A549 (cell line): ENCODE results near the gene TUBD1.

Experiments used
- CHD4 ChIP-seq: fragments of 200-600 bp; sonication (generic); IDR thresholded peaks from 2 replicates; pipeline ENCODE4 v1.6.1; 2016; ENCODE audit warnings: antibody characterized with exemption, mild to moderate bottlenecking, borderline replicate concordance
- E2F6 ChIP-seq: IDR thresholded peaks from 2 replicates; pipeline ENCODE4 v1.6.1; 2012; ENCODE audit warnings: low read depth, borderline replicate concordance
- ELK1 ChIP-seq: fragments of 150-350 bp; IDR thresholded peaks from 2 replicates; pipeline ENCODE4 v1.6.1; 2014; ENCODE audit warnings: low read depth, mild to moderate bottlenecking, low read length
- EP300 ChIP-seq, 2 experiments: fragments of >200 bp; sonication (Bioruptor Twin); formaldehyde crosslinking; IDR thresholded peaks; 2 replicates in 1 of 2; 3 replicates in 1 of 2; pipeline ENCODE4 v1.6.1; 2016 to 2017
- JUN ChIP-seq, 2 experiments: fragments of >200 bp; sonication (Bioruptor Twin); formaldehyde crosslinking; IDR thresholded peaks; 2 replicates in 1 of 2; 3 replicates in 1 of 2; pipeline ENCODE4 v1.6.1; 2016 to 2017
- JUNB ChIP-seq: fragments of >200 bp; sonication (Bioruptor Twin); formaldehyde crosslinking; IDR thresholded peaks from 2 replicates; pipeline ENCODE4 v1.6.1; 2016
- KDM1A ChIP-seq: fragments of 200-600 bp; sonication (generic); IDR thresholded peaks from 2 replicates; pipeline ENCODE4 v1.6.1; 2016; ENCODE audit warnings: low read depth, mild to moderate bottlenecking
- KDM5A ChIP-seq: fragments of 200-600 bp; sonication (generic); IDR thresholded peaks from 2 replicates; pipeline ENCODE4 v1.6.1; 2016; ENCODE audit warnings: antibody characterized with exemption, mild to moderate bottlenecking
- MAFK ChIP-seq: fragments of 450-650 bp; IDR thresholded peaks from 2 replicates; pipeline ENCODE4 v1.6.1; 2014; ENCODE audit not compliant: partially characterized antibody
- POLR2A ChIP-seq: IDR thresholded peaks from 2 replicates; pipeline ENCODE4 v1.6.1; 2012; ENCODE audit warnings: mild to moderate bottlenecking, low read length
- RFX5 ChIP-seq: fragments of 450-650 bp; IDR thresholded peaks from 2 replicates; pipeline ENCODE4 v1.7.1; 2014; ENCODE audit warnings: antibody characterized with exemption, mild to moderate bottlenecking, moderate library complexity
- TF ChIP-seq, protein P1 (sequence below): fragments of >200 bp; sonication (Bioruptor Twin); formaldehyde crosslinking; IDR thresholded peaks from 3 replicates; pipeline ENCODE4 v1.5.1; 2016

DNA sequence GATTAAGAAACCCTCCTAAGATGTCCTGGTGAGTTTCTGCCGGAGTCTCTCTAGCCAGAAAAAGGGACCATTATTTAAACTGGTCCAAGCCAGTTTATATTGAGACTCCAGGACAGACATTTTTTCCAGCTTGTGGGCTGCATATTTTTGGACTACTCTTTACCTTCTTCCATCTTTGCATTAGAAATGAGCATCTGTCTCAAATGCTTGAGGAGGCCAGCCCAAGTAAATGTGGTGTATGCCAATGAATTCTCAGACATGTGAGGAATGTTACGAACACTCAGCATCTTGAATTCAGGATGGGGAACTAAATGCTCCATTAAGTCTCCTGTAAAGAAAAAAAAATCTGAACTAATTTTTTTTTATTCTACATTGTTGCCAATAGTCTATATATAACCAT lies 18.4 kb downstream of the TUBD1 start:
- TF ChIP-seq EP300 (IDR thresholded peaks at IDR 0.05) (no peak), JUNB (no peak), KDM1A (no peak), JUN (IDR thresholded peaks at IDR 0.05) (no peak), CHD4 (no peak), POLR2A (no peak), RFX5 (no peak), ELK1 (no peak), E2F6 (no peak), KDM5A (no peak), MAFK (no peak)
- TF ChIP-seq, protein P1, sequence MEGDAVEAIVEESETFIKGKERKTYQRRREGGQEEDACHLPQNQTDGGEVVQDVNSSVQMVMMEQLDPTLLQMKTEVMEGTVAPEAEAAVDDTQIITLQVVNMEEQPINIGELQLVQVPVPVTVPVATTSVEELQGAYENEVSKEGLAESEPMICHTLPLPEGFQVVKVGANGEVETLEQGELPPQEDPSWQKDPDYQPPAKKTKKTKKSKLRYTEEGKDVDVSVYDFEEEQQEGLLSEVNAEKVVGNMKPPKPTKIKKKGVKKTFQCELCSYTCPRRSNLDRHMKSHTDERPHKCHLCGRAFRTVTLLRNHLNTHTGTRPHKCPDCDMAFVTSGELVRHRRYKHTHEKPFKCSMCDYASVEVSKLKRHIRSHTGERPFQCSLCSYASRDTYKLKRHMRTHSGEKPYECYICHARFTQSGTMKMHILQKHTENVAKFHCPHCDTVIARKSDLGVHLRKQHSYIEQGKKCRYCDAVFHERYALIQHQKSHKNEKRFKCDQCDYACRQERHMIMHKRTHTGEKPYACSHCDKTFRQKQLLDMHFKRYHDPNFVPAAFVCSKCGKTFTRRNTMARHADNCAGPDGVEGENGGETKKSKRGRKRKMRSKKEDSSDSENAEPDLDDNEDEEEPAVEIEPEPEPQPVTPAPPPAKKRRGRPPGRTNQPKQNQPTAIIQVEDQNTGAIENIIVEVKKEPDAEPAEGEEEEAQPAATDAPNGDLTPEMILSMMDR, result no peak
